SIG-M5 (cell line): ENCODE measurements around the gene SLC35G3.
"Not testable (repeated sequence)": the region's sequence is repeated elsewhere in the genome, so short reads cannot be mapped to it uniquely, and the experiment has no call there.

Experiments used
- DNase-seq: peaks from one replicate; lab custom pipeline; 2025; lab: John Stamatoyannopoulos, UW

SLC35G3 gene

DNA sequence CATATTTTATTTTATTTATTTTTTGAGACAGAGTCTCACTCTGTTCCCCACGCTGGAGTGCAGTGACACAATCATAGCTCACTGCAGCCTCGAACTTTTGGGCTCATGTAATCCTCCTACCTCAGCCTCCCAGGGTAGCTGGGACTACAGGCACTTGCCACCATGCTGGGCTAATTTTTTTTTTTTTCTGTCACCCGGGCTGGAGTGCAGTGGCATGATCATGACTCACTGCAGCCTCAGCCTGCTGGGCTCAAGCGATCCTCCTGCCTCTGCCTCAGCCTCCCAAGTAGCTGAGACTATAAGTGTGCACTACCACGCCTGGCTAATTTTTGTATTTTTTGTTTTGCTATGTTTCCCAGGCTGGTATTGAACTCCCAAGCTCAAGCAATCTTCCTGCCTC is 29.5 kb downstream of the SLC35G3 start:
- no peak for DNase-seq

DNA sequence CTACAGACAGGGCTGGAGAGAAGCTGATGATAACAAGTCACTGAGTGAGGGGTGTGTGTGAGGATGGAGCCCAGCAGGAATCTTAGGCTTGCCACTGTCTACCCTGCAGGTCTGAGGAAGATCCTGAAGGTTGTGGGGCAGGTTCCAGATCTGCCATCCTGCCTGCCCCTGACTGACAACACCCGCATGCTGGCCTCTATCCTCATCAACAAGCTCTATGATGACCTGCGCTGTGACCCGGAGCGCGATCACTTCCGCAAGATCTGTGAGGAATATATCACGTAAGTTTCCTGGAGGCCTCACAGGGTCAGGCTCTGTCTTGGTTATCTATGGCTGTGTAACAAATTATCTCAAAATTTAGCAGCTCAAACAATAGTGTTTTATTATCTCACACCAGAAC is 30.3 kb downstream of the SLC35G3 start:
- DNase-seq: no peak

DNA sequence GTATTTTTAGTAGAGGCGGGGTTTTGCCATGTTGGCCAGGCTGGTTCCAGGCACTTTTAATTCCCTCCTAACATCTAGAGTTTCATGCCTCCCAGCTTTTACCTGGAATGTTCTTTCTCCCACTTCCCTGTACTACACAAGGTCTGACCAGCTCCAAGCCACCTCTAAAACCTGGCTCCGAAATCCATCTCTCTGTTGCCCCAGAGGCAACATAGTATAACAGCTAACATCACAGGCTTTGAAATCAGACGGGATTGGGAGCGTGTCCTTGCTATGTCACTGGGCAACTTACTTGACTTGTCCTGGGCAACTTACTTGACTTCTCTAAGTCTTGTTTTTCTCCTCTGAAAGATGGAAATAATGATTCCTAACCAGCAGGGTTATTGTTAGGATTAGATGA is 31.4 kb downstream of the SLC35G3 start:
- DNase-seq: no peak

DNA sequence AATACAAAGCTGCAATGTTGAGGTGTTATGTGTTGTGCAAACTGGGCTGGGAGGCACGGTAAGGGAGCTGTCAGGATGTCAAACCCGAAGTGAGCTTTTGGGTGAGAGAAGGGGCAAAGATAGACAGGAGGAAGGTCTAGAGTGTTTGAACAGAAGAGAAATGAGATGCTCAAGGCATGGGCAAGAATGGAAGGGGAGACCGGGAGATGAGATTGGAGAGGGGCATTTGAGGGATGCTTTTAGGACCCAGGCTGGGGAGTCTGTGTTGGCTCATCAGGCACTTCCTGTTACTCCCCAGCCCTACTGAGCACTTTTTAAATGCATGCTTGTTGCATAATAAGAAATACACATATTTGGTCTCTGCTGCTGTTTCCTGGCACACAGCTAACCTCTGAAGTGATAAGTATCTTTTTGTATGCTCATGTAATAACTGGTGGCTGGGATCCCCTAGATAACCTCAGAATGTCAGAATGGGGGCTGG is 32.9 kb downstream of the SLC35G3 start:
- DNase-seq: no peak

DNA sequence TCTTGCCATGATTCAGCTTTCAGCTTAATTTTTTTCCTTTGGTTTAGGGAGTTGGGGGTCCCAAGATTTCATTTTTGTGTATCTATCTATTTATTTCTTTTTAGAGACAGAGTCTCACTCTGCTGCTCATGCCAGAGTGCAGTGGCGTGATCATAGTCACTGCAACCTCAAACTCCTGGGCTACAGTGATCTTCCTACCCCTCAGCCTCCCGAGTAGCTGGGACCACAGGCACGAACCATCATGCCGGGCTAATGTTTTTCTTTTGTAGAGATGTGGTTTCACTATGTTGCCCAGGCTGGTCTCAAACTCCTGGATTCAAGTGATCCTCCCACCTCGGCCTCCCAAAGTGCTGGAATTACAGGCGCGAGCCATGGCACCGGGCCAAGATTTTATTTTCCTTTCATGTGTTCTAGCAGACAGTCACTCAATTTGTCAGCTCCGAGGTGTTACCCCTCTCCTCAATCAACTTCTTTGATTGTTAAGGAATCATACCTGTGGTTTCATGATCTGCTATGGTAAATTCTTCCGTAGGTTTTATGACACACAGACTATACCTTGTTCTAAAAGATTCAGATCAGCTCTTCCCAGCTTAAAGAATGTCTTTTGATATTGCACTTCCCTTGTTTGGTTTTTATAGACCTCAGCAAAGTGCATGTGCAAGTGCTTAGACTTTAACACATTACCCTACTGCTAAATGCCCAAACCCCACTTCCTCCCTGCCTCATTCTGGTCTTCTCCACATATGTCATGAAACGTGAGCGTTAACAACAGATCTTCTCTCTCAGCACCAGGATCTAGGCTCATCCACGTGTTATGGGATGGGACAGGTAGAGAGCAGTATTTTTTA is 33.6 kb downstream of the SLC35G3 start:
- no peak for DNase-seq

DNA sequence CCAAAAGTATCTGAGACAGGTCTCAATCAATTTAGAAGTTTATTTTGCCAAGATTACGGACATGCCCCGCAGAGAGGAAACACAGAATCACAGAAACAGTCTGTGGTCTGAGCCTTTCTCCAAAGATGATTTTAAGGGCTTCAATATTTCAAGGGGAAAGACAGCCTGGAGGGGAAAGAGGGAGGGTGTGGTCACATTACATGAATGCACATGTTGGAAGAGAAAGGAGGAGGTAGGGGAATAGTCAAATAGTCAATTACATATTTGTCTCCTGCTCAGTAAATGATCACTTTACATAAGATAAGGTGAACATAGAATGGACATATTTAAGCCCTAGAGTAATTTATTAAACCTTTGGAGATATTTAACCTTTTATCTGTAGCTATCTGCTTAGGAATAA is 34.3 kb downstream of the SLC35G3 start:
- no peak for DNase-seq

DNA sequence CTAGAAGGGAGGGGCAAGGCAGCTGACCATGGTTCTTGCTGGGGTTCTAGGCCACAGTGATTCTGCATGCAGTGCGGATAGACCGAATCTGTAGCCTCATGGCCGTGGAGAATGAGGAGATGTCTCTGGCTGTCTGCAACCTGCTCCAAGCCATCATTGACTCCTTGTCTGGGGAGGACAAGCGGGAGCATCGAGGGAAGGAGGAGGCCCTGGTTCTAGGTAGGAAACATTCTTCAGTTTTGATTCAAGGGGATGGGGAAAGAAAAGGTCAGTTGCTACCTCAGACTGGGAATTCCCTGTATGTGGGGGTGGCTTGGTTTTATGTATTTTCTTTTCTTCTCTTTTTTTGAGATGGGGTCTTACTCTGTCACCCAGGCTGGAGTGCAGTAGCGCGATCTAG is 38.9 kb downstream of the SLC35G3 start:
- DNase-seq: no peak

DNA sequence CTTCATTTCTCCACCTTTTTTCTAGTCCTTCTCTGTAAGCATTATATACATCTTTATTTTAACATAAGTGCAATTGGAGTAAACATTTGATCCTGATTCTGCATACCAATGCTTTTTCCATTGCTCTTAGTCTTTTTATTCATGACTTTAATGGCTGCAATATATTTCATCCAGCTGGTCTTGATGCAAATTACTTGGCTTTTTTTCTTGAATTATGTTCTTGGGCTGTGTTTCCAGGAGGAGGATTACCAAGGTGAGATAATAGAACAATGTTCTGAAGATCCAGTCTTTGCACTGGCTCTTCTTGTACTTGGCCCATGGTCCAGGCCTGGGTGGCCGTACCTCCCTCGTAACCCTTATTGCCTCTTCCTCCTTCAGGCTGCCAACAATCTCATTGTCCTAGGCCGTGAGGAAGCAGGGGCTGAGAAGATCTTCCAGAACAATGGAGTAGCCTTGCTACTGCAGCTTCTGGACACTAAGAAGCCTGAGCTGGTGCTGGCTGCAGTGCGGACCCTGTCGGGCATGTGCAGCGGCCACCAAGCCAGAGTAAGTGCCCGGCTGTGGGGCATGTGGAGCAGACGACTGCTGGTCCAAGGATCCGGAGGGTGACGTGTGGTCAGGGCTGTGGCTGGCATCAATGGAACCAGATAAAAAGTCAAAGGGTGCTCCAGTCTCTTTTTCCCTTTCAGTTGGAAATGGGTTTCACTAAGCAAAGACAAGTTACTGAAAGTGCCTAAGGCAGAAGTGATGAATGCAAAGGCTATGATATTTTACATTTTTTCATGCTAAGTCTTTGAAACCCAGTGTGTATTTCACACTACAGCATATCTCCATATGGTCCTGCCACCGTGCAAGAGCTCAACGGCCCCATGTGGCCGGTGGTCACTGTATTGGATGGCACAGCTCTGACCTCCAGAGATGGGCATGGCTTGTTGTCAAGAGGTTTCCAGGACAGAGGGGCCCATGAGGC is 39.7 kb downstream of the SLC35G3 start:
- DNase-seq: no peak

DNA sequence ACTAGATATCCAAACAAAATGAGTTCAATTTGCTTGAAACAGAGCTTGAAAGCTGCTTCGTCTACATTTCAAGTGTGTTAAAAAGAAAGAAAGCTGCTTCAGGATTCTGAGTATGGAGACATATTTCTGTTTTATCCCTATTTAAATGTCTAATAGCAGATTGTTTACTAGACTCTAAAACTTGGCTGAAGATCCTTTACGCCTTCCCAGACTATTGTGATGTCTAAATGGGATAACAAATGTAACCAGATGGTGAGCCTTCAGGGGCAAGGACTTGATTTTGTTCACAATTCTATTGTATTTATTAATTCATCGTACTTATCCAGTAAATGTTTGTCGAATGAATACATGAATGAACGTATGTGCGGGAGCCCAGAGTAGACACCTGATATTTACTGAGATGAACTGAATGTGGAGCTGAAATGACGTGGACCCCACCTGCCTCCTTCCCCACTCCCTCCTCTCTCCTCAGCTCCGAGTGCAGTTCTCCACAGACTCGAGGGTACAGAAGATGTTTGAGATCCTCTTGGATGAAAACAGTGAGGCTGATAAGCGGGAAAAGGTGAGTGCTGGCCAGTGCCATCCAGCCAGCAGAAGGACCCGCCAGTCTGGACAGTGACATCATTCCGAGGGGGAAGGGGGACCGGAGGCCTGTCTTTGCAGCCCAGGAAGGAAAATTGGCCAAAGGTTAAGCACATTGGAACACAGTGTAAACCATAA is 41.6 kb downstream of the SLC35G3 start:
- DNase-seq: no peak

DNA sequence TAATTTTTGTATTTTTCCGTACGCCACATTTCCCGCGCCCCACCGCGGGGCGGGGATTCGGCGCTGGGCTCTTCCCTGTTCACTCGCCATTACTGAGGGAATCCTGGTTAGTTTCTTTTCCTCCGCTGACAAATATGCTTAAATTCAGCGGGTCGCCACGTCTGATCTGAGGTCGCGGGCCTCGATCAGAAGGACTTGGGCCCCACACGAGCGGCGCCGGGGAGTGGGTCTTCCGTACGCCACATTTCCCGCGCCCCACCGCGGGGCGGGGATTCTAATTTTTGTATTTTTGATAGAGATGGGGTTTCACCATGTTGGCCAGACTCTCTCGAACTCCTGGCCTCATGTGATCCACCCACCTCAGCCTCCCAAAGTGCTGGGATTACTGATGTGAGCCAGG is 43.1 kb downstream of the SLC35G3 start:
- DNase-seq: not testable (repeated sequence)

DNA sequence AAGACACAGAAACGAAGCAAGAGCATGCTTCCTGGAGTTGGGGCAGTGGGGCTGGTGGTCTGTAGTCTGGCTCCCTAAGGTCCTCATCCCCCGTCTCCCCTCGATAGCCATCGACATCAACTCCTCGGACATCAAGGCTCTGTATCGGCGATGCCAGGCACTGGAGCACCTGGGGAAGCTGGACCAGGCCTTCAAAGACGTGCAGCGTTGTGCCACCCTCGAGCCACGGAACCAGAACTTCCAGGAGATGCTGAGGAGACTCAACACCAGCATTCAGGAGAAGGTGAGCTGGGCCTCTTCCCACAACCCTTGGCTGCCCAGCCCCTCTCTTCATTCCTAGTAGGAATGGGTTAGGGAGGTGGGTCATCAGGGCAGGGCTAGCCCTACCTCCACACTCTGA is 44.3 kb downstream of the SLC35G3 start:
- DNase-seq: no peak

DNA sequence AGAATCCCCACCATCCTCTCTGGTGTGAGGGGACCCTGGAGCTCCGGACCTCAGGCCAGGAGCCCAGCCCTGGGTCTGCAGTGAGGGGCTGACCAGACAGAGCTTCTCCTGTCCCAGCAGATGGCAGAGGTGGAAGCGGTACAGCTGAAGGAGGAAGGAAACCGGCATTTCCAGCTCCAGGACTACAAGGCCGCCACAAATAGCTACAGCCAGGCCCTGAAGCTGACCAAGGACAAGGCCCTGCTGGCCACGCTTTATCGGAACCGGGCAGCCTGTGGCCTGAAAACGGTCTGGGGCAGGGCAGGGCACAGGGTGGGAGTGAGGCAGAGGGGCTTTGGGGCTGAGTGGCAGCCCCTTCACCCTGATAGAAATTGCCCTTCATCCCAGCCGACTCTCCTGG is 46.0 kb downstream of the SLC35G3 start:
- no peak for DNase-seq

DNA sequence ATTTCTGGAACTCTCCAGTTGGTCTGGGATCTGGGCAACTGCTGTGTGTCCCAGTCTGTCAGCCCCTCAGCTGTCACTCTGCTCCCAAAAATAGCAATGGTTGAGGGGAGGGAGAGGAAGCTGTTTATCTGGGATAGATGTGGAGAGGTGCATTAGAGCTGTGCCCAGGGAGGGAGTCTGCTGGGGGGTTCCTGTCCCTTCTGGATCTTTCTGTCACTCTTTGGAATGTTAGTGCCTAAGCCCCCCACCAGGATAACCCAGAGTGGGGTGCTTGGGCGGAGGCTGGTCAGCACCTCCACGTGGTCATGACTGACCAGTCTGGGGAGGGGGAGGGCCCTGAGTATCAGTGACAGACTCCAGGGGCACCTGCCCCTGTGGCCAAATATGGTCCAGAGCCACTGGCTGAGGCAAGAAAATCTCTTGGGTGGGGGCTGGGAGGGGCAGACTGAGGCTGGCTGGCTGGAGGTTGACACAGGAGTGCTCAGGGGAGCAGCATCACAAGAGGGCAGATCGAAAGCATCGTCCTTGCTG is 46.8 kb downstream of the SLC35G3 start, which contains the start of gene UNC45B:
UNC45B (plus strand) TSS at position 443 of the 531 bp plus-strand sequence. CDS start 447 bp downstream, outside the sequence.
- no peak for DNase-seq

DNA sequence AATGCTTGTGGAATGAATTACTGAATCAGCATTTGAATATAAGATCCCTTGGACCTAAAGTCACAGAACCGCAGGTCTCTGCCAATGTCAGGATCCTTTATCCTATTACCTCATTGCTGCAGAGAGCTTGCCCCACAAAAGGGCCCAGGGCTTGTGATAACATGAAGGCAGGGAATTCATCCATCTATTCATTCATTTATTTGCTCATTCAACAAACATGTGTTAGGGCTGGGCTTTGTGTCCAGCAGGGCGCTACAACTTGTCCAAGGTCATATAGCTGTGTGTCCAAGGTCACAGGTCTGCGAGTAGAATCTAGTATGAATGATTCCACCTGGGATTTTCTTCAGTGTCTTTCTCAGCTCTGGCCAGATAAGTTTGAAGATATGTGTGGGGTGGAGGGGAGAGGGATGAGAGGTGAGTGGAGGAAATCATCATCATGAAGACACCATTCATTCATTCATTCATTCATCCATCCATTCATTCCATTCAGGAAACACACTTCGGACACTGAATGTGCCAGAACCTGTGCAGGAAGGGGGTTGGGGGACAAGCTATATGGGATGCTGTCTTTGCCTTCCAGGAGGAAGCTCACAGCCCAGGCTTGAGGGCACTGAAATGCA is 47.9 kb downstream of the SLC35G3 start:
- DNase-seq: no peak

DNA sequence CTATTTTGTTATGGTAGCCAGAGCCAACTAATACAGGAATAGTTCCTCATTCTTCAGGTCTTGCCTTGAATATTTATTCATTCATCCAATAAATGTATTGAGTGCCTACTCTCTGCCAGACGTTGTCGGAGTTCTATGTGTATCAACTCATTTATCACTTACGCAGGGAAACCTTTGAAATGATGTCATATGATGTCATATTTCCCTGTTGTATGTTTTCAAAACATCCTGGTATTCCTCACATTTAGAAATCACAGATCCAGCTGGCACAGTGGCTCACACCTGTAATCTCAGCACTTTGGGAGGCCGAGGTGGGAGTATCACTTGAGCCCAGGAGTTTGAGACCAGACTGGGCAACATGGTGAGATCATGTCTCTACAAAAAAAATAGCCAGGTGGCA is 49.4 kb downstream of the SLC35G3 start:
- no peak for DNase-seq
